AG20443 (cell line): ENCODE data around the gene FASTKD2.

Source experiments
- DNase-seq: peaks from one replicate; pipeline ENCODE4 v3.0.0; 2012; ENCODE audit warnings: low spot score, mixed read lengths

The FASTKD2 gene

GRCh38 chr2:206765242-206766056 lies at the start of gene FASTKD2, which contains the start of gene MDH1B:
TSS of gene FASTKD2 (plus strand) at chr2:206765606. CDS start at chr2:206766694, 1,088 bp downstream.
TSS of gene MDH1B (minus strand) at chr2:206765328. CDS start at chr2:206765271, 57 bp downstream.
- peak; percentile 97 for DNase-seq

GRCh38 chr2:206716623-206717022 lies 48.8 kb upstream of the FASTKD2 start:
- no peak for DNase-seq

- no peak for DNase-seq
These were observed 47.1 kb upstream of the FASTKD2 start, which contains the start of gene DYTN for GRCh38 chr2:206718296-206718695. TSS of gene DYTN (minus strand) at chr2:206718396. CDS start at chr2:206718279, 117 bp downstream.

GRCh38 chr2:206721256-206721920 lies 44.0 kb upstream of the FASTKD2 start:
- no peak for DNase-seq

- no peak for DNase-seq
These were observed 42.1 kb upstream of the FASTKD2 start for GRCh38 chr2:206723288-206723687.

- DNase-seq = no peak
These were observed 38.1 kb upstream of the FASTKD2 start for GRCh38 chr2:206727287-206727686.

GRCh38 chr2:206728277-206729199 lies 36.9 kb upstream of the FASTKD2 start:
- DNase-seq = no peak

GRCh38 chr2:206733341-206733740 lies 32.1 kb upstream of the FASTKD2 start:
- DNase-seq = no peak

GRCh38 chr2:206736935-206737334 lies 28.5 kb upstream of the FASTKD2 start:
- DNase-seq = no peak

- no peak for DNase-seq
These were observed 26.1 kb upstream of the FASTKD2 start for GRCh38 chr2:206739271-206739670.

- no peak for DNase-seq
These were observed 24.6 kb upstream of the FASTKD2 start for GRCh38 chr2:206740800-206741199.

- DNase-seq = no peak
These were observed 8.6 kb upstream of the FASTKD2 start for GRCh38 chr2:206756816-206757215.

- no peak for DNase-seq
These were observed 649 bp upstream of the FASTKD2 start for GRCh38 chr2:206764673-206765241.

GRCh38 chr2:206766057-206766930 lies 888 bp downstream of the FASTKD2 start:
- no peak for DNase-seq

- no peak for DNase-seq
These were observed 9.5 kb downstream of the FASTKD2 start for GRCh38 chr2:206774871-206775270.

GRCh38 chr2:206776432-206776831 lies 11.0 kb downstream of the FASTKD2 start:
- DNase-seq = no peak

GRCh38 chr2:206780671-206781070 lies 15.3 kb downstream of the FASTKD2 start:
- no peak for DNase-seq

- DNase-seq = no peak
These were observed 18.3 kb downstream of the FASTKD2 start for GRCh38 chr2:206783718-206784117.

- DNase-seq = no peak
These were observed 19.4 kb downstream of the FASTKD2 start for GRCh38 chr2:206784559-206785353.
